CD4-positive, alpha-beta T cell treated with Interleukin-4 for 4 hours (primary cell): ENCODE measurements around the gene ACVR1C.

Experiments
- DNase-seq: peaks from one replicate; pipeline ENCODE4 v3.0.0-alpha.2; 2020

Gene ACVR1C

GRCh38 chr2:157492189-157492773 is 136.4 kb downstream of the ACVR1C start:
- peak; percentile 81 for DNase-seq

DNA sequence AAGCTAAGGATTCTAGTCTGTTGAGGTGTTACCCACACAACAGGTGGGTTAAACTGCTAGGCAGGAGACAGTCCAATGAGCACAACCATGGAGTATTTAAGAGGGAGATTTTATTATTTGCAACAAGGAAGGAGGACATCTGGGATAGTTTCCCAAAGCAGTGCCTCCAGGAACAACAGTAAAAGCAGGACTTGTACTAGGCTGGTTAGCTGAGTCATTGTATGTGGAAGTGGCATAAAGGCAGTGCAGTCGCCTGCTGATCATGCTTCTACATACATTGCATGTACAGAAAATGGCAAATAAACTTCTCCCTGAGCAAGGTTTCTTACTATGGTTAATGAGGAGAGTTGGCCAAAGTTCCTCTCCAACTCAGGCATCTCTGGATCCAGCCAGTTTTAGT is 138.7 kb downstream of the ACVR1C start:
- no peak for DNase-seq

GRCh38 chr2:157488877-157489276 is 139.8 kb downstream of the ACVR1C start:
- no peak for DNase-seq

GRCh38 chr2:157487747-157488146 is 140.9 kb downstream of the ACVR1C start:
- no peak for DNase-seq

GRCh38 chr2:157487271-157487610 is 141.4 kb downstream of the ACVR1C start:
- no peak for DNase-seq

- DNase-seq, result no peak
Measured at GRCh38 chr2:157486596-157487270, 141.9 kb downstream of the ACVR1C start.

GRCh38 chr2:157480182-157480961 is 148.3 kb downstream of the ACVR1C start:
- DNase-seq, result no peak

DNA sequence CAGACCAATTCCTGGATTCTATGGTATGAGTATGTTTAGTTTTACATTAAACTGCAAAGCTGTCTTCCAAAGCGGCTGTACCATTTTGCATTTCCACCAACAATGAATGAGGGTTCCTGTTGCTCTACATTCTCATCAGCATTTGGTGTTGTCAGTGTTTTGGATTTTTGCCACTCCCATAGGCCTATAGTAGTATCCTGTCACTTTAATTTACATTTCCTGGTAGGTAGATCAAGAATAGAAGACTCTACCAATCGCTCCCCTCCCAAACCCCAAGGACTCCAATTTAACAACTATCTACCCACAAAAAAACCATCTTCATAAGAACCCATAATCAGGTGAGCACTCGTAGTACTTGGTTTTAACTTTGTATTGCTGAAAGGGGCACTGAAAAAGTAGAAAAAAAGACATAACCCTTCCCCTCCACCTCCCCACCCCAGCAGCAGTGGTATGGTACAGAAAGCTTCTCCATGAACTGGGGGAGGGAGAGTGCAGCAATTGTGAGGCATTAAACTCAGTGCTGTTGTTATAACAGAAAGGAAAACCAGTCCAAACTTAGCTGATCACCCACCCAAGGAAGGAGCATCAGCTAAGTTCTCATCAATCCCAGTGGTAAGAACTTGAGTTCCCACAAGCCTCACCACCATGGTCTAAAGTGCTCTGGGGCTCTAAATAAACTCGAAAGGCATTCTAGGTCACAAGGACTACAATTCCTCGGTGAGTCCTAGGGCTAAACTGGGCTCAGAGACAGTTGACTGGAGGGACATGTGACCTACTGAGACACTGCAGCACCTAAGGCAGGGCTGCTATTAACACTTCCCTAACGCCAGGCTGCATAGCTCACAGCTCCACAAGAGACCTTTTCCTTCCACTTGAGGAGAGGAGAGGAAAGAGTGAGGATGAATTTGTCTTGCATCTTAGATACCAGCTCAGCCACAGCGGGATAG is 149.3 kb downstream of the ACVR1C start:
- no peak for DNase-seq

- peak; percentile 44 for DNase-seq
Measured at GRCh38 chr2:157477919-157478318, 150.7 kb downstream of the ACVR1C start.

DNA sequence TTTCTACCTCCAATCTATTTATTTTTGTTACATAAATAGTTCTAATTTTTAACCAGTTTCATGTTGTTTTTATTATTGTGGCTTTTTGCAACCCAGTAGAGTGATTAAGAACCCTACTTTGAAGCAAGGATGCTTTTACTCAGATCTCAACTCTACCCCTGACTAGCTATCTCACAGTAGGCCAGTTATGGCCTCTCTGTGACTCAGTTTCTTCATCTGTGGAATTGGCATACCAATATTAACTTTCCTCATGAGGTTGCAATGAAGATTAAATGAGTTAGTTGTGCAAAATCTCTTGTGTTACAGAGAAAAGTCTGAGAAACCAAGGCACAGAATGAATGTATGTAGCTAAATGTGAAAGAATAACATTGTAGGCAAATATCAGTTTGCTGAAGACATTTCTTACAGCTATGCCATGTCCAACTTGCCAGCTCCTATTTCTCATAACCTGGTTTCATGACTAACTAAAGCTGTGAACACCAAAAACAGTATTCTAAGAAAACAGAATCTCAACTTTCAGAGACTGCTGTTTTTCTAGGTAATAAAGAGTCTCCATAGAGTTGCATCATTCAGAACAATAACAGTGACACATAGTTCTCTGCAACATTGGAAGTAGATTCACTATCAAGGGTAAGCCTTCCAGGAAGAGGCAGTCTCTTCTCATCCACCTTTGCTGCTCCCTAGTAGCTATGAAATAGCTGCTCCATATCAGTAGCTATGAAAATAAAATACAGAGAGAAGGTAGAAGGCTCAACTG is 151.5 kb downstream of the ACVR1C start:
- DNase-seq, result peak; percentile 83
